HCT116 (cell line): Measurements from ENCODE around the gene FBXL15. TPM values are rescaled to one million over a fixed set of nuclear protein-coding genes. Genes with fewer than 3 reads are reported as not detected.

Source experiments
- ATAC-seq: fragments of 200-7000 bp; cut with Tn5 transposase; 2 replicates; pipeline ENCODE4 v1.9.1; 2020; ENCODE audit warnings: mild to moderate bottlenecking, moderate library complexity
- BruUV-seq: library from RNA; stranded (reverse); fragments of 400-500 nt; replicated peaks from 2 replicates; lab custom pipeline; 2021; lab: Mats Ljungman, UMichigan
- CTCF ChIA-PET: fragments of 300-600 bp; sonication (Branson Sonifier 250); formaldehyde crosslinking; loops from one replicate; lab custom pipeline; 2021; ENCODE audit warnings: antibody characterized with exemption; lab: Charles Lee
- POLR2A ChIA-PET: fragments of 300-600, 350-600 bp; sonication (Branson Sonifier 250); formaldehyde crosslinking; loops from one replicate; lab custom pipeline; 2021; ENCODE audit warnings: antibody characterized with exemption; lab: Charles Lee
- RAD21 ChIA-PET, 2 experiments: fragments of 300-600 bp; sonication (Branson Sonifier 250); formaldehyde crosslinking; loops; one replicate each; lab custom pipeline; 2023; ENCODE audit warnings: low total read pairs in 2 of 2; ENCODE audit not compliant: uncharacterized antibody in 2 of 2, unreplicated experiment in 2 of 2, low non-redundant PET in 1 of 2; lab: Charles Lee
- DNase-seq: peaks from one replicate; pipeline ENCODE4 v3.0.0-alpha.2; 2010; ENCODE audit warnings: low read depth, low spot score
- H2AFZ ChIP-seq: fragments of 200-600 bp; shearing (Covaris generic), sonication (generic); 2 replicates; pipeline ENCODE4 v1.6.1; 2017; ENCODE audit warnings: low read depth, mixed run types, mixed read lengths, antibody characterized with exemption, low read length; ENCODE audit not compliant: poor library complexity, severe bottlenecking
- H3K27ac ChIP-seq: 2 replicates; pipeline ENCODE4 v1.5.1; 2012; ENCODE audit warnings: low read depth, low read length
- H3K27me3 ChIP-seq: fragments of 200-600 bp; sonication (generic); 2 replicates; pipeline ENCODE4 v1.6.1; 2016; ENCODE audit warnings: mixed run types, low read length, mixed read lengths; ENCODE audit not compliant: insufficient read depth
- H3K36me3 ChIP-seq, 2 experiments: fragments of 200-500 bp in 1 of 2; fragments of 200-600 bp in 1 of 2; sonication (Bioruptor generic) in 1 of 2; sonication (generic) in 1 of 2; 2 replicates each; pipeline versions ENCODE4 v1.5.1 to v1.6.1; 2014 to 2016; ENCODE audit warnings: low read length in 2 of 2, inconsistent platforms in 1 of 2, mixed read lengths in 1 of 2, mixed run types in 1 of 2; ENCODE audit not compliant: insufficient read depth in 2 of 2, control insufficient read depth in 1 of 2
- H3K4me1 ChIP-seq, 2 experiments: fragments of 200-600 bp in 1 of 2; sonication (generic) in 1 of 2; 2 replicates each; pipeline versions ENCODE4 v1.5.1 to v1.6.1; 2012 to 2017; ENCODE audit warnings: low read length in 2 of 2, inconsistent platforms in 1 of 2, mild to moderate bottlenecking in 1 of 2, mixed read lengths in 1 of 2, mixed run types in 1 of 2, moderate library complexity in 1 of 2; ENCODE audit not compliant: insufficient read depth in 2 of 2, control insufficient read depth in 1 of 2
- H3K4me2 ChIP-seq: fragments of 200-600 bp; sonication (generic); 2 replicates; pipeline ENCODE4 v1.6.1; 2017; ENCODE audit warnings: mixed run types, low read length, mixed read lengths
- H3K4me3 ChIP-seq, 2 experiments: fragments of 200-600 bp in 1 of 2; sonication (generic) in 1 of 2; replicated peaks in 1 of 2; 2 replicates each; pipeline ENCODE4 v1.5.1; 2011 to 2016; ENCODE audit warnings: low read length in 2 of 2, control low read depth in 1 of 2, low read depth in 1 of 2, mild to moderate bottlenecking in 1 of 2, mixed read lengths in 1 of 2, mixed run types in 1 of 2
- H3K79me2 ChIP-seq: fragments of 200-600 bp; sonication (generic); 2 replicates; pipeline ENCODE4 v1.6.1; 2017; ENCODE audit warnings: mild to moderate bottlenecking, mixed run types, low read length, moderate library complexity, mixed read lengths; ENCODE audit not compliant: insufficient read depth
- H3K9ac ChIP-seq: fragments of 200-600 bp; sonication (generic); 2 replicates; pipeline ENCODE4 v1.6.1; 2016; ENCODE audit warnings: low read length, mixed read lengths
- H3K9me2 ChIP-seq: fragments of 200-600 bp; sonication (generic), shearing (Covaris generic); 2 replicates; pipeline ENCODE4 v1.6.1; 2017; ENCODE audit warnings: mixed run types, mild to moderate bottlenecking, moderate library complexity; ENCODE audit not compliant: insufficient read depth
- H3K9me3 ChIP-seq, 2 experiments: fragments of 200-500 bp in 1 of 2; fragments of 200-600 bp in 1 of 2; sonication (Bioruptor generic) in 1 of 2; sonication (generic) in 1 of 2; 2 replicates each; pipeline ENCODE4 v1.6.1; 2014 to 2017; ENCODE audit warnings: low read length in 2 of 2, mixed read lengths in 2 of 2, inconsistent platforms in 1 of 2, low read depth in 1 of 2, mild to moderate bottlenecking in 1 of 2, mixed run types in 1 of 2, moderate library complexity in 1 of 2; ENCODE audit not compliant: control insufficient read depth in 1 of 2, insufficient read depth in 1 of 2
- H4K20me1 ChIP-seq: fragments of 200-600 bp; sonication (generic), shearing (Covaris generic); 2 replicates; pipeline ENCODE4 v1.6.1; 2017; ENCODE audit warnings: mixed run types, mild to moderate bottlenecking, moderate library complexity; ENCODE audit not compliant: insufficient read depth
- POLR2AphosphoS5 ChIP-seq: IDR thresholded peaks from 2 replicates; pipeline ENCODE4 v1.6.1; 2011; ENCODE audit warnings: mild to moderate bottlenecking, low read depth, low read length, moderate library complexity
- YY1 ChIP-seq: IDR thresholded peaks from 2 replicates; pipeline ENCODE4 v1.6.1; 2011; ENCODE audit warnings: low read length, low read depth, moderate library complexity, mild to moderate bottlenecking; ENCODE audit not compliant: insufficient replicate concordance; ENCODE audit errors: extremely low read depth
- intact Hi-C: fragments of 100-400 bp; cut with micrococcal nuclease; formaldehyde crosslinking; loops from 2 replicates; pipeline ENCODE4 v1.10.0; 2022
- total RNA-seq: library from RNA; stranded (reverse); gene quantifications from one replicate; pipeline ENCODE4 v1.2.1, GENCODE V29; 2021; ENCODE audit not compliant: unreplicated experiment
- TF ChIP-seq, protein P1 (sequence below): IDR thresholded peaks from 2 replicates; pipeline ENCODE4 v1.6.1; 2012

Gene FBXL15
- total RNA-seq, 1 experiment from 2014 or later, result 21.1 TPM

DNA sequence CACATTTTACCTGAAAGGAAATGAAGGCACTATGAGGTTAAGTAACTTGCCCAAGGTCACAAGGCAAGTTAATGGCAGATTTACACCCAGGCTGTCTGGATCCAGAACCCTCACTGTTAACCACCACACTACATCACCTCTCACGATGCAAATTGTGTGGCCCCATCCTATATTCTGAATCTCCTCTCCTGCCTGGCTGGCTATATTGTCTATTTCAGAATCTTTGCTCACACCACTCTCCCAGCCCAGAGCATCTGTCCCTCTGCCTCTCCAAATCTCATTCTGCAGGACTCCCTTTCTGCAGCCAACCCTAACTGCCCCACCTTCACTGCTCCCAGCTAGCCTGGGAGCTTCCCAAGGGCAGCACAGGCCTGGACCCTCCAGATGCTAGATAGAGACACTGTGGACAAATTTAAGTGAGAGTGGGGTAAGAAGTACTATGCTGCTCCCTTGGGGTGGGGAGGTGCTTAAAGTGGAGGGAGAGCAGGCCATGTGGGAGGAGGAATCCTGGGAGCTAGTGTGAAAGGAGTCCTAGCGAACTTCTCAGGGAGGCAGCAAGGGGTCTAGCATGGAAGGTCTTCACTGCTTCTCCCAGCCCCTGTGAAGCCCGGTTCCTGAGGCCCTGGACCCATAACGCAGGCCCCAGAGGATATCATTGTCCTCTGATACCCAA, 11.0 kb downstream of the FBXL15 start:
- ATAC-seq (peak; percentile 55), DNase-seq (no peak)
- ChIA-PET CTCF (interaction anchor here (1.1 to 4.6 kb wide), 4 partner anchors 10 to 262 kb away, joined by 3 to 41 read pairs (median 6); partner anchors contain the start of genes ACTR1A, FBXL15 and SUFU), POLR2A (interaction anchor here (1.4 to 6.6 kb wide), 5 partner anchors 9 to 73 kb away, joined by 5 to 47 read pairs (median 8); partner anchors contain the start of genes C10orf95, FBXL15 and SUFU), RAD21 (interaction anchor here (1.1 to 1.7 kb wide), 4 partner anchors 9 to 47 kb away, joined by 3 to 6 read pairs (median 5); no protein-coding TSS in a partner anchor)
- intact Hi-C loops, result loop anchor here (1.0 kb wide), 1 partner anchor 18 kb away; no protein-coding TSS in a partner anchor
- no peaks in the 10 kb centered on the region for H3K9me3 ChIP-seq
- H3K9ac ChIP-seq, result peak overlapping the region; percentile 94
- no peaks in the 10 kb centered on the region; a peak in 1 of 4 replicates for H3K36me3 ChIP-seq
- H3K4me2 ChIP-seq, result peak overlapping the region; percentile 94
- H3K9me2 ChIP-seq, result no peaks in the 10 kb centered on the region
- H3K79me2 ChIP-seq, result peaks cover 19% of the 10 kb centered on the region
- peaks cover 0 to 33% of the 10 kb centered on the region in 2 experiments; a peak in 2 of 4 replicates for H3K4me1 ChIP-seq
- H2AFZ ChIP-seq, result no peak overlapping the region
- no peaks in the 10 kb centered on the region for H4K20me1 ChIP-seq
- peak; percentile 63 for TF ChIP-seq YY1
- TF ChIP-seq POLR2AphosphoS5, result peak; percentile 10; the same call in 1 of the 2 replicates
- TF ChIP-seq, protein P1, sequence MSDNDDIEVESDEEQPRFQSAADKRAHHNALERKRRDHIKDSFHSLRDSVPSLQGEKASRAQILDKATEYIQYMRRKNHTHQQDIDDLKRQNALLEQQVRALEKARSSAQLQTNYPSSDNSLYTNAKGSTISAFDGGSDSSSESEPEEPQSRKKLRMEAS, result no peak
- BruUV-seq, result no TSS peak
- H3K4me3 ChIP-seq, result peak overlapping the region; percentile 90 to 91
- H3K27me3 ChIP-seq, result peaks cover 7% of the 10 kb centered on the region; the same call in 1 of the 2 replicates
- peak overlapping the region; percentile 84 for H3K27ac ChIP-seq
